Keratinocyte (primary cell): Measurements from ENCODE around the gene RPP25L.

Experiments used
- EZH2 ChIP-seq: IDR thresholded peaks from one replicate; pipeline ENCODE4 v1.6.1; 2012; ENCODE audit warnings: inconsistent platforms, mild to moderate bottlenecking, low read length, moderate library complexity
- TF ChIP-seq, protein P1 (sequence below), 3 experiments: IDR thresholded peaks in 1 of 3; conservative IDR thresholded peaks in 1 of 3; optimal IDR thresholded peaks in 1 of 3; 2 replicates in 2 of 3; 3 replicates in 1 of 3; pipeline versions ENCODE3 to v1.5.1; 2011; ENCODE audit warnings: low read length in 3 of 3, mild to moderate bottlenecking in 3 of 3, moderate library complexity in 2 of 3, control low read depth in 1 of 3, inconsistent platforms in 1 of 3; ENCODE audit not compliant: insufficient read depth in 2 of 3; ENCODE audit errors: extremely low read depth in 1 of 3

DNA sequence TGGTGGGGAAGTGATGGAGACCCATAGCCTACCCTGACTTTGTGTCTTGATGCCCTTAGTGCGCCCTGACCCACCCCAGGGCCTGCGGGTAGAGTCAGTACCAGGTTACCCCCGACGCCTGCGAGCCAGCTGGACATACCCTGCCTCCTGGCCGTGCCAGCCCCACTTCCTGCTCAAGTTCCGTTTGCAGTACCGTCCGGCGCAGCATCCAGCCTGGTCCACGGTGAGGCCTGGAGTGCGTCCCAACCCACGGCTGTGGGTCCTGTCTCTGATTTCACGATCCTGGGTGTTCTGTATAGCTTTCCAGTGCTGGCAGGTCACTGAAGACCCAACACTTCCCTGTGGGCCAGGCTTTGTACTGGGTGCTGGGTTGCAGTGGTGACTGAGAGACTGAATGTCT is 46.6 kb upstream of the RPP25L start:
- no peak for TF ChIP-seq EZH2
- TF ChIP-seq, protein P1, sequence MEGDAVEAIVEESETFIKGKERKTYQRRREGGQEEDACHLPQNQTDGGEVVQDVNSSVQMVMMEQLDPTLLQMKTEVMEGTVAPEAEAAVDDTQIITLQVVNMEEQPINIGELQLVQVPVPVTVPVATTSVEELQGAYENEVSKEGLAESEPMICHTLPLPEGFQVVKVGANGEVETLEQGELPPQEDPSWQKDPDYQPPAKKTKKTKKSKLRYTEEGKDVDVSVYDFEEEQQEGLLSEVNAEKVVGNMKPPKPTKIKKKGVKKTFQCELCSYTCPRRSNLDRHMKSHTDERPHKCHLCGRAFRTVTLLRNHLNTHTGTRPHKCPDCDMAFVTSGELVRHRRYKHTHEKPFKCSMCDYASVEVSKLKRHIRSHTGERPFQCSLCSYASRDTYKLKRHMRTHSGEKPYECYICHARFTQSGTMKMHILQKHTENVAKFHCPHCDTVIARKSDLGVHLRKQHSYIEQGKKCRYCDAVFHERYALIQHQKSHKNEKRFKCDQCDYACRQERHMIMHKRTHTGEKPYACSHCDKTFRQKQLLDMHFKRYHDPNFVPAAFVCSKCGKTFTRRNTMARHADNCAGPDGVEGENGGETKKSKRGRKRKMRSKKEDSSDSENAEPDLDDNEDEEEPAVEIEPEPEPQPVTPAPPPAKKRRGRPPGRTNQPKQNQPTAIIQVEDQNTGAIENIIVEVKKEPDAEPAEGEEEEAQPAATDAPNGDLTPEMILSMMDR (optimal IDR thresholded peaks at IDR 0.05 in 1 of 3, IDR thresholded peaks at IDR 0.05 in 1 of 3, conservative IDR thresholded peaks at IDR 0.05 in 1 of 3; ENCODE audit: extremely low read depth in 1 of 3, insufficient read depth in 2 of 3, low read length in 3 of 3), result no peak
